K562 (cell line): Measurements from ENCODE around the gene PLEKHH3. TPM values are rescaled to one million over a fixed set of nuclear protein-coding genes. Genes with fewer than 3 reads are reported as not detected.

Experiments
- CEBPG ChIP-seq, 3 experiments: fragments of 200-800 bp in 1 of 3; sonication (Bioruptor generic) in 1 of 3; sonication (generic) in 1 of 3; formaldehyde crosslinking in 1 of 3; IDR thresholded peaks in 2 of 3; conservative IDR thresholded peaks in 1 of 3; 2 replicates each; pipeline versions ENCODE4 v1.6.1 to v1.8.0; 2016 to 2022; ENCODE audit warnings: missing compliant biosample characterization in 2 of 3, missing genetic modification characterization in 2 of 3, mild to moderate bottlenecking in 1 of 3, missing genetic modification reagents in 1 of 3
- EP400 ChIP-seq: fragments of 450-650 bp; IDR thresholded peaks from 2 replicates; pipeline ENCODE4 v1.6.1; 2017; ENCODE audit warnings: antibody characterized with exemption, mild to moderate bottlenecking, moderate library complexity
- ESRRB ChIP-seq: fragments of 250-450 bp; sonication (Bioruptor Pico); IDR thresholded peaks from 2 replicates; pipeline ENCODE4 v1.5.0; 2020; ENCODE audit warnings: mild to moderate bottlenecking, moderate library complexity, borderline replicate concordance
- FOXA3 ChIP-seq, 2 experiments: fragments of 450-650 bp in 1 of 2; sonication (generic) in 1 of 2; formaldehyde crosslinking; IDR thresholded peaks in 1 of 2; conservative IDR thresholded peaks in 1 of 2; 2 replicates each; pipeline versions ENCODE4 v1.4.0 to v1.8.0; 2020 to 2022; ENCODE audit warnings: mild to moderate bottlenecking in 2 of 2, missing genetic modification reagents in 1 of 2
- GABPB1 ChIP-seq: sonication (generic); formaldehyde crosslinking; IDR thresholded peaks from 2 replicates; pipeline ENCODE4 v1.8.0; 2022; ENCODE audit warnings: mild to moderate bottlenecking, missing genetic modification reagents
- GTF2E2 ChIP-seq: fragments of 200-800 bp; sonication (Bioruptor generic); IDR thresholded peaks from 2 replicates; pipeline ENCODE4 v1.6.1; 2016; ENCODE audit warnings: missing genetic modification characterization, missing compliant biosample characterization
- HLTF ChIP-seq: fragments of 450-650 bp; IDR thresholded peaks from 2 replicates; pipeline ENCODE4 v1.6.1; 2016
- HNRNPL ChIP-seq: fragments of 200-400 bp; formaldehyde crosslinking; IDR thresholded peaks from 2 replicates; pipeline ENCODE4 v1.6.1; 2017; ENCODE audit warnings: low read depth, mild to moderate bottlenecking, low read length
- NCOA4 ChIP-seq: fragments of 450-650 bp; IDR thresholded peaks from 2 replicates; pipeline ENCODE4 v1.6.1; 2018; ENCODE audit warnings: mild to moderate bottlenecking; ENCODE audit not compliant: partially characterized antibody
- NFXL1 ChIP-seq: fragments of 450-650 bp; formaldehyde crosslinking; IDR thresholded peaks from 2 replicates; pipeline ENCODE4 v1.4.0; 2021; ENCODE audit warnings: mild to moderate bottlenecking
- RAD21 ChIP-seq, 2 experiments: fragments of 250-450 bp in 1 of 2; fragments of 450-650 bp in 1 of 2; sonication (Bioruptor Pico) in 1 of 2; formaldehyde crosslinking in 1 of 2; IDR thresholded peaks in 1 of 2; conservative IDR thresholded peaks in 1 of 2; 2 replicates each; pipeline versions ENCODE4 v1.4.0 to v1.8.0; 2020 to 2022; ENCODE audit warnings: mild to moderate bottlenecking in 2 of 2, moderate library complexity in 1 of 2
- SIRT6 ChIP-seq: IDR thresholded peaks from one replicate; pipeline ENCODE4 v1.6.1; 2012; ENCODE audit warnings: low read depth, mild to moderate bottlenecking, control low read depth, inconsistent platforms, low read length, moderate library complexity
- TEAD2 ChIP-seq: fragments of 450-650 bp; IDR thresholded peaks from 2 replicates; pipeline ENCODE4 v1.6.1; 2016; ENCODE audit warnings: missing genetic modification characterization, control low read depth, missing compliant biosample characterization
- TGIF2 ChIP-seq: sonication (generic); formaldehyde crosslinking; IDR thresholded peaks from 2 replicates; pipeline ENCODE4 v1.8.1; 2022; ENCODE audit warnings: mild to moderate bottlenecking, missing genetic modification reagents, moderate library complexity
- ZKSCAN8 ChIP-seq: fragments of 200-800 bp; sonication (Bioruptor generic); IDR thresholded peaks from 2 replicates; pipeline ENCODE4 v1.6.1; 2016; ENCODE audit warnings: missing genetic modification characterization, missing compliant biosample characterization
- polyA plus RNA-seq, 8 experiments: library from polyadenylated mRNA; depleted of rRNA in 4 of 8; stranded (reverse) in 5 of 8; unstranded in 3 of 8; fragments of >200 nt; fragmentation: Nextera tagmentation in 2 of 8; fragmentation: Illumina TruSeq in 1 of 8; extraction: Ambion mirVana in 2 of 8; extraction: Trizol in 1 of 8; gene quantifications; 2 replicates each; pipeline versions ENCODE4 v1.2.1 to v1.2.3, GENCODE V29; 2011 to 2014; ENCODE audit warnings: inconsistent platforms in 1 of 8, missing spikeins in 1 of 8
- total RNA-seq, 7 experiments: library from RNA; depleted of rRNA in 6 of 7; stranded (reverse); fragments of >200 nt in 6 of 7; fragmentation: Illumina TruSeq in 2 of 7; extraction: Trizol in 2 of 7; gene quantifications; 2 replicates each; pipeline versions ENCODE4 v1.2.1 to v1.2.3, GENCODE V29; 2011 to 2021; ENCODE audit warnings: low replicate concordance in 1 of 7
- TF ChIP-seq, protein P1 (sequence below): fragments of 450-650 bp; IDR thresholded peaks from 2 replicates; pipeline ENCODE4 v1.6.1; 2016
- TF ChIP-seq, protein P2 (sequence below): fragments of 450-650 bp; formaldehyde crosslinking; IDR thresholded peaks from 2 replicates; pipeline ENCODE4 v1.4.0; 2022; ENCODE audit warnings: mild to moderate bottlenecking, moderate library complexity
- TF ChIP-seq, protein P3 (sequence below), 2 experiments: fragments of 450-650 bp; IDR thresholded peaks; 2 replicates each; pipeline ENCODE4 v1.6.1; 2016
- TF ChIP-seq, protein P4 (sequence below): fragments of 250-450 bp; sonication (Bioruptor Pico); IDR thresholded peaks from 2 replicates; pipeline ENCODE4 v1.4.0; 2020; ENCODE audit warnings: mild to moderate bottlenecking, moderate library complexity, borderline replicate concordance

Gene PLEKHH3
- total and polyA plus RNA-seq, 9 of the 15 experiments (the other 6 are each of a cell fraction or from before 2014, with no cell fraction given) = 0.58 to 34.5 (median 5.0) TPM

DNA sequence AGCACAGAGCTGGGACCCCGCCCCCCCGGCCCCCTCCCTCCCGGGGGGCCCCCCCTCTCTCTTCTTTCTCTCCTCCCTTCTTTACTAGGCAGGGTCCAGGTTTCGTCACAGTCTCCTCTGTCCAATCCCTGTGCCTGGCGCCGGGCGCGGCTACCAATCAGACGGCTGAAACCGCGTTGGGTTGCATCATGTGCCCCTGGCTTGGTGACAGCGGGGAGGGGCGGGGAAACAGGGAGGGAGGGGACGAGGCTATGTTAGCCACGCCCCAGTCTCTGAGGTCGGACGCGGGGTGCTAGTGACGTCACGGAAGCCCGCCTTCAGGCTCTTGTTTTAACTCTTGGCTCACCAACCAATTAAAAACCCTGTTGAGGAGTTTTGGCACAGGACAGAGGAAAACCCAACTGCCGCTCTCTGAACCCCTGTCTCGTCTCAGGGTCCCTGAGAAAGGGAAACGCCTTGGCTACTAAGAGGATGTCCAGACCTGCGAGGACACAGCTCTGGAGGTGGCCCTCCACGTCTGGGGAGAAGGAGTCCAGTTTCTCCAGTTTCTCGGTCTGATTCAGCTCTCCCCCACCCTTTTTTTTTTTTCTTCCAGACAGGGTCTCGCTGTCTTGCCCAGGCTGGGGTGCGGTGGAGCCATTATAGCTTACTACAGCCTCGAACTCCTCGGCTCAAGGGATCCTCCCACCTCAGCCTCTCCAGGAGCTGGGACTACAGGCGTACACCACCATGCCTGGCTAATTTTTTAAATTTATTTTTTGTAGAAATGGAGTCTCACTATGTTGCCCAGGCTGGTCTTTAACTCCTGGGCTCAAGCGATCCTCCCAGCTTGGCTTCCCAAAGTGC is 441 bp upstream of the PLEKHH3 start (continued):
- TF ChIP-seq TGIF2 (no peak), FOXA3 (CRISPR knock-in tag; conservative IDR thresholded peaks at IDR 0.05 in 1 of 2, IDR thresholded peaks at IDR 0.05 in 1 of 2) (no peak), ESRRB (CRISPR knock-in tag) (no peak), TEAD2 (tag) (no peak), ZKSCAN8 (CRISPR knock-in tag) (peak; percentile 36; the same call in 1 of the 2 replicates), NCOA4 (no peak), HNRNPL (no peak), RAD21 (CRISPR knock-in tag; conservative IDR thresholded peaks at IDR 0.05 in 1 of 2, IDR thresholded peaks at IDR 0.05 in 1 of 2) (no peak), EP400 (peak; percentile 61), NFXL1 (CRISPR knock-in tag) (no peak), HLTF (peak; percentile 57; the same call in 1 of the 2 replicates), GABPB1 (CRISPR knock-in tag) (no peak), GTF2E2 (0 out of 2 replicates have a peak, but pooled peaks have one; percentile 51), CEBPG (CRISPR knock-in tag; IDR thresholded peaks at IDR 0.05) (peak; percentile 96), CEBPG (tag; conservative IDR thresholded peaks at IDR 0.05 in 1 of 2, IDR thresholded peaks at IDR 0.05 in 1 of 2) (peak; percentile 96 to 98), SIRT6 (no peak)
- TF ChIP-seq, protein P1, sequence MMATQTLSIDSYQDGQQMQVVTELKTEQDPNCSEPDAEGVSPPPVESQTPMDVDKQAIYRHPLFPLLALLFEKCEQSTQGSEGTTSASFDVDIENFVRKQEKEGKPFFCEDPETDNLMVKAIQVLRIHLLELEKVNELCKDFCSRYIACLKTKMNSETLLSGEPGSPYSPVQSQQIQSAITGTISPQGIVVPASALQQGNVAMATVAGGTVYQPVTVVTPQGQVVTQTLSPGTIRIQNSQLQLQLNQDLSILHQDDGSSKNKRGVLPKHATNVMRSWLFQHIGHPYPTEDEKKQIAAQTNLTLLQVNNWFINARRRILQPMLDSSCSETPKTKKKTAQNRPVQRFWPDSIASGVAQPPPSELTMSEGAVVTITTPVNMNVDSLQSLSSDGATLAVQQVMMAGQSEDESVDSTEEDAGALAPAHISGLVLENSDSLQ = peak; percentile 72
- TF ChIP-seq, protein P2, sequence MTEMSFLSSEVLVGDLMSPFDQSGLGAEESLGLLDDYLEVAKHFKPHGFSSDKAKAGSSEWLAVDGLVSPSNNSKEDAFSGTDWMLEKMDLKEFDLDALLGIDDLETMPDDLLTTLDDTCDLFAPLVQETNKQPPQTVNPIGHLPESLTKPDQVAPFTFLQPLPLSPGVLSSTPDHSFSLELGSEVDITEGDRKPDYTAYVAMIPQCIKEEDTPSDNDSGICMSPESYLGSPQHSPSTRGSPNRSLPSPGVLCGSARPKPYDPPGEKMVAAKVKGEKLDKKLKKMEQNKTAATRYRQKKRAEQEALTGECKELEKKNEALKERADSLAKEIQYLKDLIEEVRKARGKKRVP (CRISPR knock-in tag) = peak; percentile 88
- TF ChIP-seq, protein P3, sequence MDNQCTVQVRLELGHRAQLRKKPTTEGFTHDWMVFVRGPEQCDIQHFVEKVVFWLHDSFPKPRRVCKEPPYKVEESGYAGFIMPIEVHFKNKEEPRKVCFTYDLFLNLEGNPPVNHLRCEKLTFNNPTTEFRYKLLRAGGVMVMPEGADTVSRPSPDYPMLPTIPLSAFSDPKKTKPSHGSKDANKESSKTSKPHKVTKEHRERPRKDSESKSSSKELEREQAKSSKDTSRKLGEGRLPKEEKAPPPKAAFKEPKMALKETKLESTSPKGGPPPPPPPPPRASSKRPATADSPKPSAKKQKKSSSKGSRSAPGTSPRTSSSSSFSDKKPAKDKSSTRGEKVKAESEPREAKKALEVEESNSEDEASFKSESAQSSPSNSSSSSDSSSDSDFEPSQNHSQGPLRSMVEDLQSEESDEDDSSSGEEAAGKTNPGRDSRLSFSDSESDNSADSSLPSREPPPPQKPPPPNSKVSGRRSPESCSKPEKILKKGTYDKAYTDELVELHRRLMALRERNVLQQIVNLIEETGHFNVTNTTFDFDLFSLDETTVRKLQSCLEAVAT (IDR thresholded peaks at IDR 0.05) = no peak
- TF ChIP-seq, protein P4, sequence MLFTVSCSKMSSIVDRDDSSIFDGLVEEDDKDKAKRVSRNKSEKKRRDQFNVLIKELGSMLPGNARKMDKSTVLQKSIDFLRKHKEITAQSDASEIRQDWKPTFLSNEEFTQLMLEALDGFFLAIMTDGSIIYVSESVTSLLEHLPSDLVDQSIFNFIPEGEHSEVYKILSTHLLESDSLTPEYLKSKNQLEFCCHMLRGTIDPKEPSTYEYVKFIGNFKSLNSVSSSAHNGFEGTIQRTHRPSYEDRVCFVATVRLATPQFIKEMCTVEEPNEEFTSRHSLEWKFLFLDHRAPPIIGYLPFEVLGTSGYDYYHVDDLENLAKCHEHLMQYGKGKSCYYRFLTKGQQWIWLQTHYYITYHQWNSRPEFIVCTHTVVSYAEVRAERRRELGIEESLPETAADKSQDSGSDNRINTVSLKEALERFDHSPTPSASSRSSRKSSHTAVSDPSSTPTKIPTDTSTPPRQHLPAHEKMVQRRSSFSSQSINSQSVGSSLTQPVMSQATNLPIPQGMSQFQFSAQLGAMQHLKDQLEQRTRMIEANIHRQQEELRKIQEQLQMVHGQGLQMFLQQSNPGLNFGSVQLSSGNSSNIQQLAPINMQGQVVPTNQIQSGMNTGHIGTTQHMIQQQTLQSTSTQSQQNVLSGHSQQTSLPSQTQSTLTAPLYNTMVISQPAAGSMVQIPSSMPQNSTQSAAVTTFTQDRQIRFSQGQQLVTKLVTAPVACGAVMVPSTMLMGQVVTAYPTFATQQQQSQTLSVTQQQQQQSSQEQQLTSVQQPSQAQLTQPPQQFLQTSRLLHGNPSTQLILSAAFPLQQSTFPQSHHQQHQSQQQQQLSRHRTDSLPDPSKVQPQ (CRISPR knock-in tag) = no peak
